Forelimb muscle (tissue), 1 donor: Measurements from ENCODE around the gene OR56B4. TPM values are rescaled to one million over a fixed set of nuclear protein-coding genes. Genes with fewer than 3 reads are reported as not detected.
"Not testable (repeated sequence)": the region's sequence is repeated elsewhere in the genome, so short reads cannot be mapped to it uniquely, and the experiment has no call there.

Source experiments
- DNase-seq: peaks from one replicate; pipeline ENCODE4 v3.0.0-alpha.2; 2013; ENCODE audit warnings: low read depth
- polyA plus RNA-seq: library from polyadenylated mRNA; unstranded; fragments of 120-200 nt; gene quantifications from one replicate; pipeline ENCODE4 v1.2.1, GENCODE V29; 2013; ENCODE audit not compliant: insufficient read length

The OR56B4 gene
- polyA plus RNA-seq, result not detected

DNA sequence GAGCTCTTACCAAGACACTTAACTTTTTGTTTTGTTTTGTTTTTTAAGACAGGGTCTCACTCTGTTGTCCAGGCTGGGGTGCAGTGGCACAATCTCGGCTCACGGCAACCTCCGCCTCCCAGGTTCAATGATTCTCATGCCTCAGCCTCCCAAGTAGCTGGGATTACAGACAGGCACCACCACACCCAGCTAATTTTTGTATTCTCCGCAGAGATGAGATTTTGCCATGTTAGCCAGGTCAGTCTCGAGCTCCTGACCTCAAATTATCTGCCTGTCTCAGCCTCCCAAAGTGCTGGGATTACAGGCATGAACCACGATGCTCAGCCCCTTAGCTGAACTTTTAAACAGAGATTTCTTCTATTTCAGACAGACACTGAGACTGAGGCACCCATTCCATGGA is at the start of gene OR56B4:
Gene OR56B4, plus strand, starts transcription at position 301 of the 400 bp plus-strand sequence. Its CDS starts 95 bp downstream, at position 396.
- DNase-seq, result not testable (repeated sequence)

- no peak for DNase-seq
Observed at GRCh38 chr11:6061475-6061874, 46.0 kb upstream of the OR56B4 start.

DNA sequence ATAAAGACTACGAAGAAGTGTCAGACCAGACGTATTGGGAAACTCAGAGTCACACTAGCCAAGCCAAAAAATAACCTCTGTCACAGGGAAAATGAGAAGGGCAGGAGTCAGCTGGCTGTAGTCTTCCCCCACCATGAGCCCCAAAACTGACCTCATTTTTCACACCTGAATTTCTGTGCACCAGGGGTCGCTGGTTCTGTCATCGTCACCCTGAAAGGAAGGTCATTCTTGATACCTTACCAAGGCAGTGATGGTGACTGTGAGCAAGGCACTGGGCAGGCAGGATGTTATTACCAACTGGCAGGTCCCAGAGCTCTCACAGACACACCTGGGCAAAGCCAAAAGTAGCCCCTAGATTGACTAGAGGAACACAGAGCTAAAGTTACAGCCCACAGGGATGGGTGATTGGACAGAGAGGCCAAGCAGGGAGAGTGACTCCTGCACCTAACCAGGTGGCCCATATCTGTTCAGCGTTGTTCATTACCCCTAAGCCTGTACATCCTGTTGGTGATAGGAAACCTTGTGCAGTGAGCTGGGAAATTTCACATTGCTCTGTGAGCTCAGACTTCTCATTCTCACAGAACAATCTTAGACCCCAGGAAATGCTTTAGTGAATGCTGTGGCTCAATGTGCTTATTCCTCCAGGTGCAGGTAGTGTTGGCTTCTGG is 44.7 kb upstream of the OR56B4 start:
- no peak for DNase-seq

- DNase-seq, result no peak
Observed at GRCh38 chr11:6067502-6067901, 40.0 kb upstream of the OR56B4 start.

DNA sequence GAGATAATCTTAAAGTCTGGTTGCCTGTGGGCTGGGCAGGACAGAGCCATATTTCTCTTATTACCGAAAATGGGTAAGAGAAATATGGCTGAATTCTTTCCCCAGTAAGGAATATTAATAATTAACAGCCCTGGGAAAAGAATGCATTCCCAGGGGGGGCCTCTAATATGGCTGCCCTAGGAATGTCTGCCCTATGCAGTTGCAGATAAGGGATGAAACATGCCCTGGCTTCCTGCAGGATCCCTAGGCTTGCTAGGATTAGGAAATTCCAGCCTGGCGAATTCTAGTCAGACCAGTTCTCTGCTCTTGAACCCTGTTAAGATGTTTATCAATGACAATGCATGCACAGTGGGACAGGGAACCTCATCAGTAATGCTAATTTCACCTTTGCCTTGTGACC is 31.0 kb upstream of the OR56B4 start:
- not testable (repeated sequence) for DNase-seq

- DNase-seq, result no peak
Observed at GRCh38 chr11:6077723-6078122, 29.8 kb upstream of the OR56B4 start.

DNA sequence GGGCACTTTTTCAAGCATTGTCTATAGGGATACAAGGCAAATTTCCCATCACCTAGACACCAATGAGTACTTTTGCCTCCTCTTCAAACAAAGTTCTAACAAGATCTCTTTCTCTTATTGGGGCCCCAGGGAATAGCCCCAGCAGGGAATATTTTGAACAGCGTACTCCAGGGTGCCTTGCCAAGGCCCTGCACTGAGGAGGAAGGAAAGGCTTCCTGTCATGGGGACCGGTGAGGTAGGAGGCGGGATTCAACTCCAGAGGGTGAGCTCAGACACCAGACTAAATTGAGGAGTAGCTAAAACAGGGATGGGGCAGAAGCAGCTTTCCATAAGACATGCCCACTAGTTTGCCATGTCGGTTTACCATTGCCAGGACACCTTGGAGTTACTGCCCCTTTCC is 28.0 kb upstream of the OR56B4 start:
- DNase-seq, result no peak

- no peak for DNase-seq
Observed at GRCh38 chr11:6083129-6083528, 24.4 kb upstream of the OR56B4 start.

DNA sequence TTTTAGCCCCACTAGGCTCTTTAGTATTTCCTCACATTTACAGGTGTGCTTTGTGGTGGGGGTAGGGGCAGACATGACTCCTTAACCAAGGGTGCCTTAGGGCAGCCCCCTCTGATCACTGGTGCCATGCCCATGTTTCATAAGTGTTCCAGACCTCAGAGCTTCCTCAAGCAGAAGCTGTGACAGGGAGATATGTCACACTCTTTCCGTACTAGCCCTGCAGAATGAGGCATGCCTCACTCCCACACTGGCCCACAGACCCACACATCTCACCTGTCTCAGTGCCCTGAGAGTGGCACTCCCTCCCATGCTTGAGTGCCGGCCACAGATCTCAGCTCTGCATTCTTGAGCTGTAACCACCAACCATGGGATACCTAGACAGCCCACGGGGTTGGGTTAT is 22.9 kb upstream of the OR56B4 start:
- DNase-seq, result no peak

GRCh38 chr11:6094186-6094585 is 13.3 kb upstream of the OR56B4 start:
- no peak for DNase-seq

- DNase-seq, result no peak
Observed at GRCh38 chr11:6095798-6096197, 11.7 kb upstream of the OR56B4 start.

- no peak for DNase-seq
Observed at GRCh38 chr11:6096417-6096816, 11.1 kb upstream of the OR56B4 start.

GRCh38 chr11:6099577-6099976 is 7.9 kb upstream of the OR56B4 start:
- DNase-seq, result no peak

DNA sequence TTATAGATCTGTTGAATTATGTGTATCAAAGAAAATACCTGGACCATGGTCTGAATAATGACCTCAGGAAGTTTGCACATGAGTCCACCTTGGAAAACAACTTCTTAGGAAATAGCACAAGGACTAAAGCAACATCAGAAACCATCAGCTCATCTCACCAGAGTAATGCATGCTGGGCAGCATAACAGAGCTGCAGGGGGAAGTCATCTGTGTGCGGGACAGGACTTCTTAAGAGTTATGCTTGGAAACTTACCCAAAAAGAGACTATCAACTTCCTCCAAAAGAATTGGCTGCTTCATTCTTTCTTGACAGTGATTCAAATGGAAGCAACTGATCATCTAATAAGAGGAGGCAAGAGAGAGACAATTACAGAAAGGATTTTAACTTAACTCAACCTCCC is 2.5 kb downstream of the OR56B4 start:
- DNase-seq, result no peak

DNA sequence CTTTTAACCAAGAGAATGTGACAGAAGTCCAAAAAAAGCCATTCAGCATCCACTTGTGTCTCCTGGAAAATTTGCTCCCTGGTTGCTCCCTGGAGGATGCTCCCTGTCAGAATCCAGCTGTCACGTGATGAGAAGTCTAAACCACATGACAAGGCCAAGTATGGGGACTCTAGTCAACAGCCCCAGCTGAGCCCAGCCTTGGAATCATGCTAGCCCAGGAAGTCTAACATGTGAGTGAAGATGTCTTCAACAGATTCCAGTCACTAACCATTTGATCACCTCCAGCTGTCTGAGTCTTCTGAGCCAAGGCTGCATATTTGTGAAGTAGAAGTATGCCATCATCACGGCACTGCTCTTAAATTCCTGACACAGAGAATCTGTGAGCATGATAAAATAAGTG is 4.2 kb downstream of the OR56B4 start:
- DNase-seq, result no peak

DNA sequence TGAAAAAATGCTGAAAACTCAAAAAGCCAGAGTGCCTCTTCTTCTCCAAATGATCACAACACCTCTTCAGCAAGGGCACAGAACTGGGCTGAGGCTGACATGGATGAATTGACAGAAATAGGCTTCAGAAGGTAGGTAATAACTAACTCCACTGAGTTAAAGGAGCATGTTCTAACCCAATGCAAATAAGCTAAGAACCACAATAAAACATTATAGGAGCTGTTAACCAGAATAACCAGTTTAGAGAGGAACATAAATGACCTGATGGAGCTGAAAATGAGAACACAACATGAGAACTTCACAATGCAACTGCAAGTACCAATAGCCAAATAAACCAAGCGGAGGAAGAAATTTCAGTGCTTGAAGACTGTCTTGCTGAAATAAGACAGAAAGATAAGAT is 9.2 kb downstream of the OR56B4 start:
- no peak for DNase-seq

- DNase-seq, result no peak
Observed at GRCh38 chr11:6124245-6124644, 16.8 kb downstream of the OR56B4 start.

GRCh38 chr11:6127881-6128280 is 20.4 kb downstream of the OR56B4 start:
- no peak for DNase-seq

DNA sequence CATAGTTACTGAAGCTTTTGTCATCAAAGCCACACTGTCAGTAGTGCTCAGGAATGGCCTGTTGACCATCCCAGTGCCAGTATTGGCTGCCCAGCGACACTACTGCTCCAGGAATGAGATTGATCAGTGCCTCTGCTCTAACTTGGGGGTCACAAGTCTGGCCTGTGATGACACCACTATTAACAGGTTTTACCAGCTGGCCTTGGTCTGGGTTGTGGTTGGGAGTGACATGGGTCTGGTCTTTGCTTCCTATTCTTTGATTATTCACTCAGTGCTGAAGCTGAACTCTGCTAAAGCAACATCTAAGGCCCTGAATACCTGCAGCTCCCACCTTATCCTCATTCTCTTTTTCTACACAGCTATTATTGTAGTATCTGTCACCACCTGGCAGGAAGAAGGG is 21.5 kb downstream of the OR56B4 start:
- DNase-seq, result no peak

DNA sequence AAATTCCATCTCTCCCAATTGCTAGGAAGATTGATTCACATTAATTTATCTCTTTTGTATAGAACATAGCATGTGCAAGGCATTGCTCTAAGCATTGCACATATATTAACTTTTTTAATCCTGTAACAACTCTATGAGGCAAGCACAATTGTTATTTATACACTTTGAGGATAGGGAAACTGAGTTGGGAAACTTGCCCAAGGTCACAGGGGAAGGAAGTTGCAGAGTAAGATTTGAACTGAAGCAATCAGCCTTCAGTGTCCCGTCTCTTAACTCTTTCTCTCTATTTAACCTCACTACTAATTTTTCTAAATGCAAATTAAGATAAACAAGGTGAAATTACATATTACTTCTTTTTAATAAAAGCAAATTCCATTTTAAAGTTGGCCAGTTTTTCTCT is 22.2 kb downstream of the OR56B4 start:
- no peak for DNase-seq

DNA sequence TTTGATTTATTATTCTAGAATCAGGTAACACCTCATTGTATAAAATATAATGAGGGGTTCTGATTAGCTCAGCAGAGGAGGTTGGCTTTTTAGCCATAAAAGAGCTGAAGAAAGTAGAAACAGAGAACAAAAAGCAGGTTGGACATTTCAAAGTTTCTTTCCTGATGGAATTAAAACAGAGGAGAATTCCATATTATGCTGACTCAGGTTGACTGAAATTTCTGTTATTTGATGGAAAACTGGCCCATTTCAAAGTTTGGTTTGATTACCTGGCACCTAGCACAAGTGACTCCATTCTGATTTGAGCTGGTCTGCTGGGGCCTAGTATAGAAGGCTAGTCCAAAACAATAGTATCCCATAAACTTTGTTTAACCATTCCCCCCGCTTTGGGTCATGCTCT is 24.9 kb downstream of the OR56B4 start:
- DNase-seq, result no peak

DNA sequence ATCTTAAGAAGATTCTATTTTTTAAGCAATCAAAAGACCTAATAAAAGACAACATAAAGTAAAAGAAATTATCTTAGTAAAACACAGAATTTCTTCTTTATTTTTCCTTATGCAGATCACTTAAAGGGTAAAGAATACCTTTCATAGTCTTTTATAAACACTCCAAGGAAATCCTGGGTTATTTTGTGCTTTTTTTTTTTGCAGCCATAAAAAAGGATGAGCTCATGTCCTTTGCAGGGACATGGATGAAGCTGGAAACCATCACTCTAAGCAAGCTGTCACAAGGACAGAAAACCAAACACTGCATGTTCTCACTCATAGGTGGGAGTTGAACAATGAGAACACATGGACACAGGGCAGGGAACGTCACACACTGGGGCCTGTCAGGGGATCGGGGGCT is 28.5 kb downstream of the OR56B4 start:
- DNase-seq, result not testable (repeated sequence)

DNA sequence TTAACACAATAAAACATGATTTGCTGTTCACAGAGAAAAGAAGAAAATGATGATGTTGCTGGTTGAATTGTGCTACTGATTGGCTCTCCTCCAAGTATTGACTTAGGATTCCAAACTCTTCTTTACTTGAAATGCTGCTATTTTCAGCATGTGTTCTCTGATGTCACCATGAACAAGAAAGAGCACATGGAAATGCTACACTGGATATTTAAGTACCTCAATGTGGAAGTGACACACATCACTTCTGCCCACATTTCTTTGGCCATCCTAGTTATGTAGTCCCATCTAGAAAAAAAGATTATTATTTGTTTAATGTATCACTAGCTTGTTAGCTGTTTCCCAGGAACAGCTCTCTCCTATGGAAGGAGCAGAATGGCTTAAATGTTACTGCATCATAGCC is 35.5 kb downstream of the OR56B4 start:
- DNase-seq, result no peak

GRCh38 chr11:6143737-6144136 is 36.3 kb downstream of the OR56B4 start:
- DNase-seq, result not testable (repeated sequence)
